ENCODE data around the gene NKIRAS2.

DNA sequence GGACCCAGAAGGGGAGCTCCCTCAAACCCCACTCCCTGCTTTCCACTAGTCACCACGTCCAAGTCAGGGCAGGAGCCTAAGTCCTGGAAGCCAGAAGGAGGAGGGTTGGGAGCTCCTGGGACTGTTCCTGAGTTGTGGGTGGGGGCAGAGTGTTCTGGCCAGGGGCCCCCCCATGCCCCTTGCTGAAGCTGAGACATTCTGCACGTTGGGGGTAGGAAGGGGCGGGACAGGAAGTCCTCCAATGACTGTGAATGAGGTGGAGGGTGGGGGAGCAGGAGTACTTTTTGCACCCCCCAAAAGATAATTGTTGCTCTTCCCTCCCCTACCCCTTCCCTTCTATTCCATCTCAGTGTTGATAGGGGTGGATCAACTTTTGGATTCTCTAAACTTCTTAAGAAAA is 51.9 kb downstream of the NKIRAS2 start:
- TF ChIP-seq SMC3 (conservative IDR thresholded peaks at IDR 0.05; ENCODE audit: poor library complexity) (no peak), POLR2AphosphoS5 (IDR thresholded peaks at IDR 0.05) (no peak), MXI1 (conservative IDR thresholded peaks at IDR 0.05; ENCODE audit: poor library complexity, severe bottlenecking) (no peak), EZH2 (IDR thresholded peaks at IDR 0.05; ENCODE audit: borderline replicate concordance, insufficient read depth, low read length, poor library complexity, severe bottlenecking) (no peak), TAF1 (IDR thresholded peaks at IDR 0.05; ENCODE audit: low read depth) (no peak)
- TF ChIP-seq, protein P1, sequence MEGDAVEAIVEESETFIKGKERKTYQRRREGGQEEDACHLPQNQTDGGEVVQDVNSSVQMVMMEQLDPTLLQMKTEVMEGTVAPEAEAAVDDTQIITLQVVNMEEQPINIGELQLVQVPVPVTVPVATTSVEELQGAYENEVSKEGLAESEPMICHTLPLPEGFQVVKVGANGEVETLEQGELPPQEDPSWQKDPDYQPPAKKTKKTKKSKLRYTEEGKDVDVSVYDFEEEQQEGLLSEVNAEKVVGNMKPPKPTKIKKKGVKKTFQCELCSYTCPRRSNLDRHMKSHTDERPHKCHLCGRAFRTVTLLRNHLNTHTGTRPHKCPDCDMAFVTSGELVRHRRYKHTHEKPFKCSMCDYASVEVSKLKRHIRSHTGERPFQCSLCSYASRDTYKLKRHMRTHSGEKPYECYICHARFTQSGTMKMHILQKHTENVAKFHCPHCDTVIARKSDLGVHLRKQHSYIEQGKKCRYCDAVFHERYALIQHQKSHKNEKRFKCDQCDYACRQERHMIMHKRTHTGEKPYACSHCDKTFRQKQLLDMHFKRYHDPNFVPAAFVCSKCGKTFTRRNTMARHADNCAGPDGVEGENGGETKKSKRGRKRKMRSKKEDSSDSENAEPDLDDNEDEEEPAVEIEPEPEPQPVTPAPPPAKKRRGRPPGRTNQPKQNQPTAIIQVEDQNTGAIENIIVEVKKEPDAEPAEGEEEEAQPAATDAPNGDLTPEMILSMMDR (IDR thresholded peaks at IDR 0.05; ENCODE audit: poor library complexity, severe bottlenecking) = no peak
- TF ChIP-seq, protein P2, sequence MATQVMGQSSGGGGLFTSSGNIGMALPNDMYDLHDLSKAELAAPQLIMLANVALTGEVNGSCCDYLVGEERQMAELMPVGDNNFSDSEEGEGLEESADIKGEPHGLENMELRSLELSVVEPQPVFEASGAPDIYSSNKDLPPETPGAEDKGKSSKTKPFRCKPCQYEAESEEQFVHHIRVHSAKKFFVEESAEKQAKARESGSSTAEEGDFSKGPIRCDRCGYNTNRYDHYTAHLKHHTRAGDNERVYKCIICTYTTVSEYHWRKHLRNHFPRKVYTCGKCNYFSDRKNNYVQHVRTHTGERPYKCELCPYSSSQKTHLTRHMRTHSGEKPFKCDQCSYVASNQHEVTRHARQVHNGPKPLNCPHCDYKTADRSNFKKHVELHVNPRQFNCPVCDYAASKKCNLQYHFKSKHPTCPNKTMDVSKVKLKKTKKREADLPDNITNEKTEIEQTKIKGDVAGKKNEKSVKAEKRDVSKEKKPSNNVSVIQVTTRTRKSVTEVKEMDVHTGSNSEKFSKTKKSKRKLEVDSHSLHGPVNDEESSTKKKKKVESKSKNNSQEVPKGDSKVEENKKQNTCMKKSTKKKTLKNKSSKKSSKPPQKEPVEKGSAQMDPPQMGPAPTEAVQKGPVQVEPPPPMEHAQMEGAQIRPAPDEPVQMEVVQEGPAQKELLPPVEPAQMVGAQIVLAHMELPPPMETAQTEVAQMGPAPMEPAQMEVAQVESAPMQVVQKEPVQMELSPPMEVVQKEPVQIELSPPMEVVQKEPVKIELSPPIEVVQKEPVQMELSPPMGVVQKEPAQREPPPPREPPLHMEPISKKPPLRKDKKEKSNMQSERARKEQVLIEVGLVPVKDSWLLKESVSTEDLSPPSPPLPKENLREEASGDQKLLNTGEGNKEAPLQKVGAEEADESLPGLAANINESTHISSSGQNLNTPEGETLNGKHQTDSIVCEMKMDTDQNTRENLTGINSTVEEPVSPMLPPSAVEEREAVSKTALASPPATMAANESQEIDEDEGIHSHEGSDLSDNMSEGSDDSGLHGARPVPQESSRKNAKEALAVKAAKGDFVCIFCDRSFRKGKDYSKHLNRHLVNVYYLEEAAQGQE (IDR thresholded peaks at IDR 0.05; ENCODE audit: borderline replicate concordance) = no peak

Data from neural cell (in vitro differentiated cells).